Panc1 (cell line): ENCODE results near the gene ARMC8. TPM values are rescaled to one million over a fixed set of nuclear protein-coding genes. Genes with fewer than 3 reads are reported as not detected.

Source experiments
- ATAC-seq: fragments of 200-7000 bp; cut with Tn5 transposase; 2 replicates; pipeline ENCODE4 v1.9.1; 2020; ENCODE audit warnings: mild to moderate bottlenecking, moderate library complexity
- BruUV-seq: library from RNA; stranded (reverse); fragments of 400-500 nt; replicated peaks from 2 replicates; lab custom pipeline; 2021; lab: Mats Ljungman, UMichigan
- CTCF ChIA-PET: fragments of 300-600 bp; sonication (Branson Sonifier 250); formaldehyde crosslinking; loops from one replicate; lab custom pipeline; 2022; ENCODE audit warnings: antibody characterized with exemption; lab: Charles Lee
- POLR2A ChIA-PET: fragments of 300-600 bp; sonication (Branson Sonifier 250); formaldehyde crosslinking; loops from one replicate; lab custom pipeline; 2022; ENCODE audit warnings: antibody characterized with exemption; lab: Charles Lee
- DNase-seq: peaks from one replicate; pipeline ENCODE4 v3.0.0-alpha.2; 2010; ENCODE audit warnings: low read depth, low spot score
- H3K27ac ChIP-seq: 2 replicates; pipeline ENCODE4 v1.5.1; 2011; ENCODE audit warnings: mild to moderate bottlenecking, low read length, inconsistent platforms
- H3K27me3 ChIP-seq: fragments of 200-500 bp; sonication (Bioruptor generic); 2 replicates; pipeline ENCODE4 v1.6.0; 2014; ENCODE audit warnings: low read length, inconsistent platforms; ENCODE audit not compliant: control insufficient read depth, insufficient read depth
- H3K36me3 ChIP-seq: fragments of 200-500 bp; sonication (Bioruptor generic); 2 replicates; pipeline ENCODE4 v1.5.1; 2014; ENCODE audit warnings: inconsistent platforms, mild to moderate bottlenecking, low read length, moderate library complexity; ENCODE audit not compliant: control insufficient read depth, insufficient read depth
- H3K4me1 ChIP-seq: 2 replicates; pipeline ENCODE4 v1.5.1; 2011; ENCODE audit warnings: inconsistent platforms, mild to moderate bottlenecking, low read length, moderate library complexity; ENCODE audit not compliant: control insufficient read depth, insufficient read depth
- H3K4me3 ChIP-seq, 2 experiments: 2 replicates each; pipeline ENCODE4 v1.5.1; 2011 to 2012; ENCODE audit warnings: low read depth in 2 of 2, low read length in 2 of 2, mild to moderate bottlenecking in 2 of 2, inconsistent platforms in 1 of 2, moderate library complexity in 1 of 2
- H3K9me3 ChIP-seq: fragments of 200-500 bp; sonication (Bioruptor generic); 2 replicates; pipeline ENCODE4 v1.5.1; 2014; ENCODE audit warnings: low read depth, mild to moderate bottlenecking, inconsistent platforms, low read length, moderate library complexity; ENCODE audit not compliant: control insufficient read depth, insufficient read depth
- POLR2AphosphoS5 ChIP-seq: IDR thresholded peaks from 2 replicates; pipeline ENCODE4 v1.6.1; 2012; ENCODE audit warnings: mild to moderate bottlenecking, low read depth, low read length, moderate library complexity
- SIN3A ChIP-seq: IDR thresholded peaks from 2 replicates; pipeline ENCODE4 v1.6.1; 2012; ENCODE audit warnings: low read depth, mild to moderate bottlenecking, low read length, moderate library complexity, borderline replicate concordance; ENCODE audit not compliant: insufficient read depth
- TCF7L2 ChIP-seq: IDR thresholded peaks from 2 replicates; pipeline ENCODE4 v1.6.1; 2011; ENCODE audit warnings: mild to moderate bottlenecking, low read depth, low read length, inconsistent platforms
- in situ Hi-C: cut with HindIII; loops from 2 replicates; pipeline ENCODE4 v1.10.0; 2016; ENCODE audit warnings: low sequenced_read_pairs, low pct_unique_long_range_greater_than_20kb
- intact Hi-C: fragments of 100-400 bp; cut with micrococcal nuclease; formaldehyde crosslinking; loops from one replicate; pipeline ENCODE4 v1.10.0; 2022; ENCODE audit not compliant: unreplicated experiment
- total RNA-seq: library from RNA; stranded (reverse); gene quantifications from one replicate; pipeline ENCODE4 v1.2.1, GENCODE V29; 2021; ENCODE audit not compliant: unreplicated experiment
- TF ChIP-seq, protein P1 (sequence below): fragments of 450-650 bp; IDR thresholded peaks from 2 replicates; pipeline ENCODE4 v1.5.1; 2017; ENCODE audit warnings: mild to moderate bottlenecking
- TF ChIP-seq, protein P2 (sequence below), 2 experiments: IDR thresholded peaks; 2 replicates each; pipeline ENCODE4 v1.6.1; 2011 to 2012; ENCODE audit warnings: low read depth in 2 of 2, control low read depth in 1 of 2, low read length in 1 of 2, mild to moderate bottlenecking in 1 of 2, moderate library complexity in 1 of 2; ENCODE audit not compliant: insufficient read depth in 1 of 2

ARMC8 gene
- total RNA-seq, 1 experiment from 2014 or later: 56.0 TPM

DNA sequence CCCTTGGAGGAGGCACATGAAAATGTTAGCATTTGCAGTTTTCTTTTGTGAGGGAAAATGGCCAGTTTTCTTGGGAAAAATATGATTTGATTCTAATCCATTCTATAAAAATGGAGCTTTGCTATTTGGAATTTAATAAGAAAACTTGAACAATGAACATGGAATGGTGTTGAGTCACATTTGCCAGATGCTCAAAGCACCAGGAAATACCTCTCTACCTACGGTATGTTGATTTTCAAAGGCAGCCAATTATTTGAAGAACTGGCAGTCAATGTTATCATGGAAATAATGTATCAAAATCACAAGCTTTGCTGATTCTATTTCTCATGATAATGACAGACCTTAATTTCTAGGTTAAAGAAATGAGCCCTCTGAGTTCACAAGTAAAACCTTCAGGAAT lies 127.7 kb downstream of the ARMC8 start:
- peaks cover 18% of the 10 kb centered on the region for H3K27me3 ChIP-seq
- ATAC-seq: no peak
- no peak for TF ChIP-seq SIN3A
- TF ChIP-seq, protein P1, sequence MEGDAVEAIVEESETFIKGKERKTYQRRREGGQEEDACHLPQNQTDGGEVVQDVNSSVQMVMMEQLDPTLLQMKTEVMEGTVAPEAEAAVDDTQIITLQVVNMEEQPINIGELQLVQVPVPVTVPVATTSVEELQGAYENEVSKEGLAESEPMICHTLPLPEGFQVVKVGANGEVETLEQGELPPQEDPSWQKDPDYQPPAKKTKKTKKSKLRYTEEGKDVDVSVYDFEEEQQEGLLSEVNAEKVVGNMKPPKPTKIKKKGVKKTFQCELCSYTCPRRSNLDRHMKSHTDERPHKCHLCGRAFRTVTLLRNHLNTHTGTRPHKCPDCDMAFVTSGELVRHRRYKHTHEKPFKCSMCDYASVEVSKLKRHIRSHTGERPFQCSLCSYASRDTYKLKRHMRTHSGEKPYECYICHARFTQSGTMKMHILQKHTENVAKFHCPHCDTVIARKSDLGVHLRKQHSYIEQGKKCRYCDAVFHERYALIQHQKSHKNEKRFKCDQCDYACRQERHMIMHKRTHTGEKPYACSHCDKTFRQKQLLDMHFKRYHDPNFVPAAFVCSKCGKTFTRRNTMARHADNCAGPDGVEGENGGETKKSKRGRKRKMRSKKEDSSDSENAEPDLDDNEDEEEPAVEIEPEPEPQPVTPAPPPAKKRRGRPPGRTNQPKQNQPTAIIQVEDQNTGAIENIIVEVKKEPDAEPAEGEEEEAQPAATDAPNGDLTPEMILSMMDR: no peak
- no peak for TF ChIP-seq POLR2AphosphoS5
- TF ChIP-seq, protein P2, sequence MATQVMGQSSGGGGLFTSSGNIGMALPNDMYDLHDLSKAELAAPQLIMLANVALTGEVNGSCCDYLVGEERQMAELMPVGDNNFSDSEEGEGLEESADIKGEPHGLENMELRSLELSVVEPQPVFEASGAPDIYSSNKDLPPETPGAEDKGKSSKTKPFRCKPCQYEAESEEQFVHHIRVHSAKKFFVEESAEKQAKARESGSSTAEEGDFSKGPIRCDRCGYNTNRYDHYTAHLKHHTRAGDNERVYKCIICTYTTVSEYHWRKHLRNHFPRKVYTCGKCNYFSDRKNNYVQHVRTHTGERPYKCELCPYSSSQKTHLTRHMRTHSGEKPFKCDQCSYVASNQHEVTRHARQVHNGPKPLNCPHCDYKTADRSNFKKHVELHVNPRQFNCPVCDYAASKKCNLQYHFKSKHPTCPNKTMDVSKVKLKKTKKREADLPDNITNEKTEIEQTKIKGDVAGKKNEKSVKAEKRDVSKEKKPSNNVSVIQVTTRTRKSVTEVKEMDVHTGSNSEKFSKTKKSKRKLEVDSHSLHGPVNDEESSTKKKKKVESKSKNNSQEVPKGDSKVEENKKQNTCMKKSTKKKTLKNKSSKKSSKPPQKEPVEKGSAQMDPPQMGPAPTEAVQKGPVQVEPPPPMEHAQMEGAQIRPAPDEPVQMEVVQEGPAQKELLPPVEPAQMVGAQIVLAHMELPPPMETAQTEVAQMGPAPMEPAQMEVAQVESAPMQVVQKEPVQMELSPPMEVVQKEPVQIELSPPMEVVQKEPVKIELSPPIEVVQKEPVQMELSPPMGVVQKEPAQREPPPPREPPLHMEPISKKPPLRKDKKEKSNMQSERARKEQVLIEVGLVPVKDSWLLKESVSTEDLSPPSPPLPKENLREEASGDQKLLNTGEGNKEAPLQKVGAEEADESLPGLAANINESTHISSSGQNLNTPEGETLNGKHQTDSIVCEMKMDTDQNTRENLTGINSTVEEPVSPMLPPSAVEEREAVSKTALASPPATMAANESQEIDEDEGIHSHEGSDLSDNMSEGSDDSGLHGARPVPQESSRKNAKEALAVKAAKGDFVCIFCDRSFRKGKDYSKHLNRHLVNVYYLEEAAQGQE (IDR thresholded peaks at IDR 0.05; ENCODE audit: insufficient read depth in 1 of 2, low read depth in 2 of 2, low read length in 1 of 2): no peak
- no peak for TF ChIP-seq TCF7L2
- DNase-seq: no peak
- CTCF ChIA-PET: interaction anchor here (0.6 kb wide), 1 partner anchor 638 kb away, joined by 3 read pairs; no protein-coding TSS in a partner anchor
- intact Hi-C loops (no loop called here), in situ Hi-C loops (no loop called here)
- POLR2A ChIA-PET: no interaction called here
- H3K4me3 ChIP-seq: no peak overlapping the region
- no peaks in the 10 kb centered on the region for H3K4me1 ChIP-seq
- no TSS peak for BruUV-seq
- H3K9me3 ChIP-seq: peaks cover 3% of the 10 kb centered on the region; the same call in 1 of the 2 replicates
- H3K27ac ChIP-seq: no peak overlapping the region
- no peaks in the 10 kb centered on the region for H3K36me3 ChIP-seq

DNA sequence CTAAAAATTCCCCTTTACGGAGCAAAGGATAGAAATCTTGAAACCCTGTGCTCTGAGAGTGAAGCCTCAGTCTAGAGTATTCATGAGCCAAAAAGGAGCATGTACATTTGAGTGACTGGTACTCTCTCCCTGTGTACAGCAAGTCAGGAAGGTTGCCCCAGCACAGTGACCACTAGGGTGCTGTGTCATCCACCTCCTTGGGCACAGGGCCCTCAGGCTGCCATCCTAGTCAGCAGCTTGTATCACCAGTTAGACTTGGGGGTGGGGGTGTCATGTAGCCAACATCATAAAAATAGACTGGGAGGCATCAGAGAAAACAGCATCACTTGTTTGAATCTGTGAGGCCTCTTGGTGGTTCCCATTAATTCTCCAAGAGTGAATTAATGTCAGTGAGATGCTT lies 130.6 kb downstream of the ARMC8 start:
- POLR2A ChIA-PET: no interaction called here
- in situ Hi-C loops: no loop called here

More for the DNA sequence above, 130.6 kb downstream of the ARMC8 start:
- no peak overlapping the region for H3K4me3 ChIP-seq
- no peaks in the 10 kb centered on the region for H3K4me1 ChIP-seq
- no peaks in the 10 kb centered on the region for H3K9me3 ChIP-seq
- H3K36me3 ChIP-seq: no peaks in the 10 kb centered on the region
- CTCF ChIA-PET: interaction anchor here (0.5 kb wide), 1 partner anchor 598 kb away, joined by 5 read pairs; no protein-coding TSS in a partner anchor
- H3K27ac ChIP-seq: no peak overlapping the region
- DNase-seq (no peak), ATAC-seq (no peak)
- intact Hi-C loops: no loop called here
- TF ChIP-seq, protein P2 (IDR thresholded peaks at IDR 0.05; ENCODE audit: insufficient read depth in 1 of 2, low read depth in 2 of 2, low read length in 1 of 2): no peak
- TF ChIP-seq TCF7L2 (no peak), POLR2AphosphoS5 (no peak), SIN3A (no peak)
- TF ChIP-seq, protein P1: no peak
- peaks cover 6% of the 10 kb centered on the region; the same call in 1 of the 2 replicates for H3K27me3 ChIP-seq
- BruUV-seq: no TSS peak
